Ovary (tissue), 9 donors: ENCODE results near the gene ABHD8. TPM values are rescaled to one million over a fixed set of nuclear protein-coding genes. Genes with fewer than 3 reads are reported as not detected.
A peak's percentile ranks its signal among the peaks of the same experiment; 100 is the strongest.

Experiments
- DNase-seq, 5 donors: peaks; one replicate each; pipeline ENCODE4 v3.0.0-alpha.2; 2019 to 2020
- H3K27ac ChIP-seq, 2 donors: fragments of 200-600 bp; one replicate each; pipeline versions ENCODE4 v1.5.1 to v1.8.0; 2019 to 2022
- H3K27me3 ChIP-seq: fragments of 200-600 bp; one replicate; pipeline ENCODE4 v1.8.0; 2022
- H3K36me3 ChIP-seq: fragments of 200-600 bp; sonication (generic); one replicate; pipeline ENCODE4 v1.5.1; 2019
- H3K4me1 ChIP-seq: one replicate; pipeline ENCODE4 v1.8.1; 2013; ENCODE audit warnings: mild to moderate bottlenecking, moderate library complexity; ENCODE audit not compliant: insufficient read depth
- H3K4me3 ChIP-seq: fragments of 200-600 bp; sonication (generic); one replicate; pipeline ENCODE4 v1.5.1; 2017
- H3K9me3 ChIP-seq, 2 donors: fragments of 200-600 bp in 1 of 2; sonication (generic) in 1 of 2; one replicate each; pipeline versions ENCODE4 v1.5.1 to v1.8.1; 2013 to 2019; ENCODE audit warnings: mild to moderate bottlenecking in 1 of 2, moderate library complexity in 1 of 2
- CTCF ChIP-seq, 3 donors: fragments of 450-650 bp in 2 of 3; fragments of 200-600 bp in 1 of 3; IDR thresholded peaks; one replicate each; pipeline versions ENCODE4 v1.5.1 to v1.8.0; 2016 to 2022; ENCODE audit warnings: antibody characterized with exemption in 3 of 3, mild to moderate bottlenecking in 1 of 3
- EP300 ChIP-seq: sonication (generic); formaldehyde crosslinking; IDR thresholded peaks from one replicate; pipeline ENCODE4 v1.6.1; 2017; ENCODE audit warnings: antibody characterized with exemption
- POLR2A ChIP-seq: fragments of 450-650 bp; IDR thresholded peaks from one replicate; pipeline ENCODE4 v1.6.1; 2017; ENCODE audit warnings: antibody characterized with exemption, mild to moderate bottlenecking, moderate library complexity
- WGBS, 3 donors: extraction: QIAGEN DNeasy Blood & Tissue Kit in 1 of 3; methylation state at CpG; one replicate each; pipeline versions ENCODE4 v1.1.5 to v1.1.7; 2013 to 2017; 5-methylcytosine and 5-hydroxymethylcytosine counted together
- intact Hi-C, 4 donors: fragments of 100-400 bp; cut with DNase I; formaldehyde crosslinking; loops; one replicate each; pipeline versions ENCODE4 v1.11.0 to v1.15.1; 2022 to 2023
- polyA plus RNA-seq, 2 donors: library from polyadenylated mRNA; stranded (reverse); fragments of 200-250 nt in 1 of 2; fragments of 350-450 nt in 1 of 2; fragmentation: Illumina TruSeq in 1 of 2; extraction: RNeasy Lipid Tissue Mini Kit (QIAGEN cat#74804) in 1 of 2; gene quantifications; one replicate each; pipeline ENCODE4 v1.2.3, GENCODE V29; 2013 to 2014
- total RNA-seq, 7 donors: library from RNA; depleted of rRNA in 2 of 7; stranded (reverse); fragments of >200 nt in 2 of 7; fragmentation: NEBNext Ultra II Directional in 3 of 7; extraction: Animal tissue kit (Norgen Biotek cat#: 25700) in 3 of 7; gene quantifications; one replicate each; pipeline versions ENCODE4 v1.1.0 to v1.2.4, GENCODE V29; 2016 to 2023
- donor health status: DM: no; HTN: no; CAD: no; lungs with moderate emphysema.
- donor health status: DM: no; HTN: no; CAD: no.
- donor health status: Bipolar disorder and iron deficiency.
- donor health status: DM: yes; HTN: yes; CAD: no.
- donor health status: DM: no; HTN: no; CAD: no.
- donor health status: DM: yes; HTN: yes; CAD: no.

The ABHD8 gene
- total and polyA plus RNA-seq, 9 donors, result 0.55 to 25.1 (median 15.3) TPM

- 44 to 68% (median 58%) methylated on average over 5 to 8 of the region's 8 CpGs for WGBS, 3 donors
- Histone ChIP-seq H3K9me3 (no peaks in the 10 kb centered on the region), H3K27me3 (no peaks in the 10 kb centered on the region), H3K27ac (peak overlapping the region in 1 of 2 donors; percentile 15), H3K4me3 (no peak overlapping the region), H3K4me1 (peaks cover 4% of the 10 kb centered on the region), H3K36me3 (no peaks in the 10 kb centered on the region)
- intact Hi-C loops, result no loop called here
- DNase-seq, result no peak
- TF ChIP-seq EP300 (no peak), CTCF (IDR thresholded peaks at IDR 0.05) (no peak), POLR2A (no peak)
Observed at GRCh38 chr19:17242431-17243208, 60.6 kb downstream of the ABHD8 start.

Other genes with a start within 250 kb of the ABHD8 start
- gene HAUS8, start 228.0 kb downstream of the ABHD8 start, total RNA-seq, result 1 to 10 TPM; 4.3 to 7.0 (median 5.5) TPM
- 1 to 10 TPM; 4.1 to 7.2 TPM for gene HAUS8, start 228.0 kb downstream of the ABHD8 start, polyA plus RNA-seq
- 10 to 100 TPM; 17.9 to 56.3 (median 38.4) TPM for gene MYO9B, start 227.6 kb downstream of the ABHD8 start, total RNA-seq
- gene MYO9B, start 227.6 kb downstream of the ABHD8 start, polyA plus RNA-seq, result 10 to 100 TPM; 25.1 to 34.1 TPM
- 10 to 100 TPM; 23.8 to 42.1 (median 30.9) TPM for gene USE1, start 88.1 kb downstream of the ABHD8 start, total RNA-seq
- 10 to 100 TPM; 15.8 to 50.3 TPM for gene USE1, start 88.1 kb downstream of the ABHD8 start, polyA plus RNA-seq
- 10 to 100 TPM in 6 of 7 donors, 1 to 10 TPM in 1; 6.4 to 39.8 (median 20.3) TPM for gene OCEL1, start 77.2 kb downstream of the ABHD8 start, total RNA-seq
- gene OCEL1, start 77.2 kb downstream of the ABHD8 start, polyA plus RNA-seq, result 10 to 100 TPM; 16.7 to 18.6 TPM
- 10 to 100 TPM; 21.5 to 46.4 (median 28.4) TPM for gene NR2F6, start 57.5 kb downstream of the ABHD8 start, total RNA-seq
- 10 to 100 TPM in 1 of 2 donors, 1 to 10 TPM in 1; 3.7 to 10.5 TPM for gene NR2F6, start 57.5 kb downstream of the ABHD8 start, polyA plus RNA-seq
- gene USHBP1, start 38.7 kb downstream of the ABHD8 start, total RNA-seq, result 1 to 10 TPM; 1.5 to 7.0 (median 2.0) TPM
- 1 to 10 TPM; 1.1 to 8.9 TPM for gene USHBP1, start 38.7 kb downstream of the ABHD8 start, polyA plus RNA-seq
- gene BABAM1, start 36.0 kb downstream of the ABHD8 start, total RNA-seq, result 10 to 100 TPM; 37.4 to 74.8 (median 57.8) TPM
- gene BABAM1, start 36.0 kb downstream of the ABHD8 start, polyA plus RNA-seq, result 10 to 100 TPM; 62.6 to 99.1 TPM
- 1 to 10 TPM in 4 of 7 donors, under 1 TPM in 3; 0.23 to 1.6 (median 1.4) TPM for gene ANKLE1, start 21.5 kb downstream of the ABHD8 start, total RNA-seq
- under 1 TPM; 0.12 to 0.65 TPM for gene ANKLE1, start 21.5 kb downstream of the ABHD8 start, polyA plus RNA-seq
- 10 to 100 TPM; 39.5 to 93.4 (median 53.4) TPM for gene MRPL34, start 2.4 kb upstream of the ABHD8 start, total RNA-seq
- 10 to 100 TPM; 62.7 to 93.0 TPM for gene MRPL34, start 2.4 kb upstream of the ABHD8 start, polyA plus RNA-seq
- gene DDA1, start 6.1 kb upstream of the ABHD8 start, total RNA-seq, result 10 to 100 TPM in 6 of 7 donors, 1 to 10 TPM in 1; 6.3 to 29.3 (median 18.6) TPM
- 10 to 100 TPM; 29.1 to 32.6 TPM for gene DDA1, start 6.1 kb upstream of the ABHD8 start, polyA plus RNA-seq
- gene ANO8, start 31.4 kb upstream of the ABHD8 start, total RNA-seq, result 1 to 10 TPM; 2.0 to 8.9 (median 4.0) TPM
- gene ANO8, start 31.4 kb upstream of the ABHD8 start, polyA plus RNA-seq, result 1 to 10 TPM; 2.1 to 3.7 TPM
- 10 to 100 TPM; 11.4 to 22.9 (median 18.2) TPM for gene GTPBP3, start 34.1 kb upstream of the ABHD8 start, total RNA-seq
- gene GTPBP3, start 34.1 kb upstream of the ABHD8 start, polyA plus RNA-seq, result 10 to 100 TPM in 1 of 2 donors, 1 to 10 TPM in 1; 4.5 to 11.6 TPM
- 10 to 100 TPM in 2 of 7 donors, 1 to 10 TPM in 5; 2.0 to 22.7 (median 8.3) TPM for gene PLVAP, start 73.9 kb upstream of the ABHD8 start, total RNA-seq
- 10 to 100 TPM in 1 of 2 donors, 1 to 10 TPM in 1; 2.7 to 15.0 TPM for gene PLVAP, start 73.9 kb upstream of the ABHD8 start, polyA plus RNA-seq
- gene CCDC194, start 90.8 kb upstream of the ABHD8 start, total RNA-seq, result 10 to 100 TPM in 1 of 7 donors, 1 to 10 TPM in 5, under 1 TPM in 1; 0.69 to 13.6 (median 6.1) TPM
- gene CCDC194, start 90.8 kb upstream of the ABHD8 start, polyA plus RNA-seq, result 1 to 10 TPM; 1.2 to 1.8 TPM
- gene BST2, start 102.2 kb upstream of the ABHD8 start, total RNA-seq, result 100 to 1,000 TPM; 400 to 715 (median 557) TPM
- 100 to 1,000 TPM; 207 to 760 TPM for gene BST2, start 102.2 kb upstream of the ABHD8 start, polyA plus RNA-seq
- gene MVB12A, start 116.6 kb upstream of the ABHD8 start, total RNA-seq, result 10 to 100 TPM; 54.4 to 90.4 (median 81.4) TPM
- gene MVB12A, start 116.6 kb upstream of the ABHD8 start, polyA plus RNA-seq, result 10 to 100 TPM in 1 of 2 donors, 1 to 10 TPM in 1; 7.6 to 77.8 TPM
- gene TMEM221, start 145.2 kb upstream of the ABHD8 start, total RNA-seq, result 10 to 100 TPM in 2 of 7 donors, 1 to 10 TPM in 5; 1.4 to 14.1 (median 7.5) TPM
- 1 to 10 TPM; 2.5 to 3.2 TPM for gene TMEM221, start 145.2 kb upstream of the ABHD8 start, polyA plus RNA-seq
- gene NXNL1, start 157.5 kb upstream of the ABHD8 start, total RNA-seq, result not detected
- gene NXNL1, start 157.5 kb upstream of the ABHD8 start, polyA plus RNA-seq, result under 1 TPM in 1 of 2 donors, not detected in 1; 0.11 TPM
- gene SLC27A1, start 167.1 kb upstream of the ABHD8 start, total RNA-seq, result 10 to 100 TPM; 27.3 to 43.1 (median 37.8) TPM
- 10 to 100 TPM in 1 of 2 donors, 1 to 10 TPM in 1; 4.6 to 42.3 TPM for gene SLC27A1, start 167.1 kb upstream of the ABHD8 start, polyA plus RNA-seq
- gene PGLS, start 208.2 kb upstream of the ABHD8 start, total RNA-seq, result 10 to 100 TPM; 43.9 to 93.0 (median 73.9) TPM
- 10 to 100 TPM; 11.0 to 72.3 TPM for gene PGLS, start 208.2 kb upstream of the ABHD8 start, polyA plus RNA-seq